GM19023 (cell line): ENCODE data around the gene TMEM272.

Experiments
- ATAC-seq: cut with Tn5 transposase; IDR thresholded peaks from one replicate; pipeline ENCODE4 v1.9.1; 2021; ENCODE audit warnings: mild to moderate bottlenecking, moderate library complexity; ENCODE audit not compliant: unreplicated experiment

The TMEM272 gene

GRCh38 chr13:51807041-51807440, 37.9 kb downstream of the TMEM272 start:
- ATAC-seq: no peak

DNA sequence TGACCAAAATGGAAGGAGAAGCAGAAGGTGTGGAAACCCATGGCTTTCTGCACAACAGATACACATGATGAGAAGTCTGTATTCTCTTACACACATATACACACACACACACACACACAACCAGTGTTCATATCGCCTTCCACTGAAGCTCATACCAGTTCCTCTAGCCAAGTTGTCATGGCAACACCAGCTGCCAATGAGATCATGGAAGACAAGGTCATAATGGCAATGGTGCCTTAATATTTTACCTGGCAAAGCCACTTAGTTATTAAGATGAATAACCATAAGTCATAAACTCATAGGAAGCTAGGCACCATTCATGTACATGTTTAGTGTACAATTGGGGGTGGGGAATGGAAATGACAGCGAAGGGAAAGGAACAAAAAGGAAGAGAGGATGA, 38.4 kb downstream of the TMEM272 start:
- no peak for ATAC-seq

DNA sequence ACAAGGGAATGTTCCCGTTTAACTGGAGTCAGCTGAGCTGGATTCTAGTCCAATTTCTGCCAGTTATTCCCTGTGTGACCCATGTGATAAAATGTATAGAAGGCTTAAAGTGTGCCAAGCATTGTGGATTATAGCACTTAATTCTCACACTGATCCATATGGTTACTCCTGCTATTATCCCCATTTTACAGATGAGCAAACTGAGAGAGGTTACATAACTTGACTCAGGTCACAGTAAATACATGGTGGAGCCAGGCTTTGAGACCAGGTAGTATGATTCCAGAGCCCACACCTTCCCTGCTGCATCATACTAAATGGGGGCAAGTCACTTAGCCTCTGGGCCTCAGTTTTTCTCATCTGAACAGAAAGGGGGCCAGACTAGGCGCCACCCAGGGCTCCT, 39.1 kb downstream of the TMEM272 start:
- ATAC-seq: no peak

GRCh38 chr13:51805313-51805712, 39.7 kb downstream of the TMEM272 start:
- no peak for ATAC-seq

DNA sequence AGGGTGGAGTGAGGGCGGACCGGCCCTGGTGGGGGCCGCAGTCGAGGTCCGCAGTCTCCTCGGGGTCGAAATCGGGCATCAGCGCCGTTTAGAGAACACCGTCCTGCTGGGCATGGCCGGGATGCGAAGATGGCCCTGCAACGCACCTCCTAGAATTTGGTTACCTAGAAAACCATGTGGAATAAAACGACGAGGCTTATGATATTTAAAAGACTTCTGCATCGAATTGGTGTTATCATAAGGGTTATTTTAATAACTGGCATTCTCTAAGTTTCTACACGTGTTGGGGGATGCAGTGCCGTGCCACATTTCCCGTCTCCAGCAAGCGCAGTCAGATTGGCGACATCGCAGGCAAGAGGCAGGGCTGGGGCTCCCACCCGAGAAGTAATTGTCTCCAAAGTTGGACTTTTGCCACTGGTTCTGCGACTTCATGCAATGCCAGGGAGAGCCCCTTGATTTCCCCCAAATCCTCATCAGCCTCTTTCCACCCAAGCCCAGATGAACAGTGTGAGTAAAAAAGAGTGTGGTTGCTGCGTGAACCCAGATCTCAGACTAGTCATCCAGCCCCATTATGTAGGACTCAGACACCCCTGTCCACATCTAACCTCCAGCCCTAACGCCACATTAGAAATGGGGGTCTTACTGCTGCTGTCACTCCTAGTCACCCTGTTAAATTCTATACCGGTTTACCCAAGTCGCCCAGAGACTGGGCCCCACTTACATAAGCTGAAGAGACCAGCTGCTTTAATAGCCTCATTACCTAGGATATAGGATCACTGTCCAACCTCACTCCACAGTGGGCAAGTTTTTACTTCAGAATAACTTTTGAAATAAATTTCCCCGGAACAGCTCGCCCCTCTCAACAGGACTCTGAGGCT, 40.4 kb downstream of the TMEM272 start:
- no peak for ATAC-seq

DNA sequence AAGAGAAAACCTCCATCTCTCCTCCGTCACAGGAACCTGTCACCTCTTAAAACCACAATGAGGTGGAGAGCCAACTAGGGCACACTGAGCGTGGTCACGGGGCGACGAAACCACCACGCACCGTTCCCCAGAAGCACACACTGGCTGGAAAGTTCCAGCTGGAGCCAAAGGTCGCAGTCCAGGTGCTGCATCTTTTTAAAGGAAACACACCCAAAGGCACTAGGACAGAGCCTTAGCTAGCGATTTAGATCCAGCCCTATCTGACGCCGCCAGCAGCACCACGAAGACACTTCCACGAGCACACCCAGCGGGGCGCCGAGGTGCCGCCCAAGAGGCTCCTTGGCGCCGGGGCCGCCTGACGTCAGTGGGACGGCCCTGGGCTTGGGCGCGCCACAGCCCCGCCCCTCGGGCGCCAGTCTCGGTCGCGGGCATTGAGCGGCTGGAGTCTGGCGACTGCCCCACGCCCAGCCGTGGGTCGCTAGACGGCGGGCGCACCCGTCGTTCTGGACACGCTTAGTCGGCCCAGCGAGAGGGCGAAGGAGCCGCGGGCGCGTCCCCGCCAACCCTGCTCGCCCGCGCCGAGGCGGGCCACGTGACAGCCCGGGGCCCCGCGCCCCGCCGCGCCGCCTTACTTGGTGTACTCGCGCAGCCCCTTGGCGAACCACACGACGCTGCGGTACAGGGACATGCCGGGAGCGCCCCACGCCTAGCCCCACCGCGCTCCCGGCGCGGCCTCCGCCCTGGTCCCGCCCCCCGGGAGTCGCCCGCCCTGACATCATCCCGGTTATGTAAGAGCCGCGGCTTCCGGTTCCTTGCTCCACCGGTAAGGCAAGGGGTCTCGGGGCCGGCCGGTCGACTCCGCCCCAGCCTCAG, 41.3 kb downstream of the TMEM272 start, which contains the start of gene DHRS12:
Gene DHRS12 (minus strand): TSS at position 742 of the 873 bp plus-strand sequence. CDS start 4,504 bp downstream, outside the sequence.
- peak; percentile 91 for ATAC-seq

DNA sequence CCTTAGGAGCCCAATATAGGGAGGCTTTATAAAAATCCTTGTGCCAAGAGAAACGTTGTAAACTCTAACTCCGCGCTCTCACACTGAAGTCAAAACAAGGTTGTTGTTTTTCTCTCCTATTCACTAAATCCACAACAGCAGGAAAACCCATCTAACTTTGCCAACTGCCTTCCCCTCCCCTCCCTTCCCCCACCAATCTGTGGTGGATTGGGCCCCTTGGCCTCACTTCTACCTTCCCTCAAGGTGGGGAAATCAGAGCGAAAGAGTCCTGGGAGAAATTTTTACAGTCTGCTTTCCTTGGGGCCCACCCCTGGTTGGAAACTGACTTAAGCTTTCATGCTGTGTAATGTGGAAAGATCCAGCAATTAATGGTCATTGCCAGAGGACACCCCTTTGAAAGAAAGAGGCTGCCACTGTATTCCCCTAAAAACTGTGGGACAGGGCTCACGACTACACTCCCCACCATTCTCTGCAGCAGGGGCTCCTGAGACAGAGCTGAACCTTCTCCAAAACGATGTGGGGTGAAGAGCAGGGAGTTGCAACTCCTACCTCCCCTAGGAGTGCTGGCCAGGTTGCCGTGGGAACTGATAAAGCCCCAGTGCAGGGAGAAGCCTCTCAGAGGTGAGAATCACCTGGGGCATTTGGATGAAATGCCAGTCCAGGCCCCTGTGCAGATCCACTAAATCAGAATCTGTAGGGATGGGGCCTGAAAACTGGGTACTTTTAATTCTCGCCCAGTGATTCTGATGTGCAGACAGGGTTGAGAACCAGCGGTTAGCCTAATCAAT, 42.2 kb downstream of the TMEM272 start:
- no peak for ATAC-seq

GRCh38 chr13:51801631-51802099, 43.3 kb downstream of the TMEM272 start:
- no peak for ATAC-seq

- no peak for ATAC-seq
These were observed 44.5 kb downstream of the TMEM272 start for GRCh38 chr13:51800486-51800885.

GRCh38 chr13:51799261-51799660, 45.7 kb downstream of the TMEM272 start:
- ATAC-seq: no peak

DNA sequence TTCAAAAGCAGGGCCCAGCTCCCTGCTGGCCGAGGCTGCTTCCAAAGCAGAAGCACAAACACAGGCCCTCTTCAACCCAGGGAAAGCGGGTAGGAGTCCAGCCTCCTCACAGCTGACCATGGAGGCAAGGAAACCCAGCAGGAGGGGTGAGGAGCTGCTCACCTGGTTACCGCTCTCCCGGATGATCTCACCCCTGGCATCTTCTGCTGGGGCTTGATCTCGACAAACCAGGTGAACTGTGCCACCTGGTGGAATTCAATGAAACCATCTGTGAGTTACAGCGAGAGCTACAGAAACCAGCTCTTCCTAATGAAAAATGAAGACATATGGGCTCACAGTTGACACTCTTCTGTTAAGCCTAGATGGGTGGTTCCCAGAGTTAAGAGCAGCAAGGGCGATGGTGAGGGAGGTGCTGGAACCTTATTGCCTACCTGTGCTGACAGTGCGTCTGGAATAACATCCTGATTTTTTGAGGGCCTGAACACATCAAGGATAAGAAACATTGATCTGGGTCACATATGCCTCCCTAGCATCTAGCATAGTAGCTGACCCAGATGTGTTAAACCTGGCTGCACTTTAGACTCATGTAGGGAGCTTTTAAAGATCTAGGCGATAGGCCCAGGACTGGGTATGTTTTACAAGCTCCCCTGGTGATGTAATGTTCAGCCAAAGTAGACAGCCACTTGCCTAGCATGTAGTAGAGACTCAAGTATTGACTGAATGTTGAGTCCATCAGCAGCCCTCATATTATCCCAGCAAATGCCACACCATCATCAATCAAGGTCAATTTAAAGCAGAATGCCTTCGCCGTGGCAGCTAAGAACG, 47.1 kb downstream of the TMEM272 start:
- ATAC-seq: peak; percentile 55

DNA sequence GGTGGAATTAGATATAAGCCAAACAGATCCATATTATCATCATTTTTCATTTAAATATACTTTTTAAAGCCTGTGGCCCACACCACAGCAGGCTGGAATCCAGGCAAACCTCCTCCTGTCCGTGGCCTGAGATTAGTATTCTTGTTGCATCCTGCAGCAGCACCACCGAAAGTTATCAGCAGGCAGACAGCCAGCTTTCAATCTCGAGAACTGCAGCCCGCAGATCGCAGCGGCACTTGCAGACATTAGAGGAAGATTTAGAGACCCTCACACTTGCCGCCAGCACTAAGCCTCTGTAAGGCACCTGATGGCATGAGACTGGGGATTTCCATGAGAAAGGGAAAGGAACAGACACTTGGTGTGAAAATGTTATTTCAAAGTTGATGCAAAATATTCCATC, 48.4 kb downstream of the TMEM272 start:
- ATAC-seq: no peak

DNA sequence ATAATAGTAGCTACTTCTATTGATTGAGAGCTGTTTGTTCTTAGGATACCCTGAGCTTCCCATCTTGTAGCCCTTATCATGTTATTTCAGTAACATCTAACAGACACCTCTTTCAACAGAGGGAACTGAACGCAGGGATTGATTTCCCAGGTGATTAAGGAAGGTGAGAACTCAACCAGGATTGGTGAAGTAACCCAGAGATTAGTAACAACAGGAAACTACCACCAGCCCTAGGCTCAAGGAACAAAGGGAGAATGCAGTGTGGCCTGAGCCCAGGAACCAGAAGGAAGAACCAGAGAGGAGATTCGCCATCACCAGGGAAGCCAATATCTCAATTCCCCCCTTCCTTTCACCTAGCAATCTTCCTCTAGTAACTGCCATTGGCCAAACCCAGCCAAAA, 49.6 kb downstream of the TMEM272 start:
- ATAC-seq: no peak

- no peak for ATAC-seq
These were observed 50.0 kb downstream of the TMEM272 start for GRCh38 chr13:51794964-51795363.

DNA sequence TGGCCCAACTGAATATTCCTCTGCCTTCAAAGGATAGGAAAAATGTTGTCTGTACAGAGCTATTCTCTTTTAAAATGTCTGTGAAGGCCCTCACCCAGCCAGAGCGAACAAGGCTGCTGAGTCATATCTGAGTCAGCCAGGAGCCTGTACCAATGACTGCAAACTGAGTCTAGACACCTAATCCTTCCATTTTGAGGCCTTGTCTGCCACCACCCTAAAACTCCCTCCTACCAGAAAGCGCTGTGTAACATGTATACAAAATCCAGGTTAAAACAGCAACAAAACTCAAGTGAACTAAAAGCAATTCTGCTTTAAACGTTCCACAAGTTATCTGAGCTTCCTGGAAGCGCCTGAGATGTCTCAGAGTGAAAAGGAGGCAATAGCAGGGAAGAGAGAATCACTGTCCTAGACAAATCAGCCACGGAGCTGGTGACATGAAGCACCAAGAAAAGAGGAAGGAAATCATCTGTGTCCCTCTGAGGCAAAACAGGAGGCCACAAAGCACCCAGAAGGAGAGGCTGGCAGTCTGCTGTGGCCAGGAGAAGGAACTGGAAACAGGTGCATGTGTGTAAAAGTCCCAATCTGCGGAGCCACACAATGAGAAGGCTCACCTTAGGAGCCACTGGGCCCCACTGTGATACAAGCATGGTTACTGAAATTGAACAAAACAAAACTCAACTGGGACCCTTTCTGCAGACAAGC, 51.3 kb downstream of the TMEM272 start:
- peak; percentile 65 for ATAC-seq

DNA sequence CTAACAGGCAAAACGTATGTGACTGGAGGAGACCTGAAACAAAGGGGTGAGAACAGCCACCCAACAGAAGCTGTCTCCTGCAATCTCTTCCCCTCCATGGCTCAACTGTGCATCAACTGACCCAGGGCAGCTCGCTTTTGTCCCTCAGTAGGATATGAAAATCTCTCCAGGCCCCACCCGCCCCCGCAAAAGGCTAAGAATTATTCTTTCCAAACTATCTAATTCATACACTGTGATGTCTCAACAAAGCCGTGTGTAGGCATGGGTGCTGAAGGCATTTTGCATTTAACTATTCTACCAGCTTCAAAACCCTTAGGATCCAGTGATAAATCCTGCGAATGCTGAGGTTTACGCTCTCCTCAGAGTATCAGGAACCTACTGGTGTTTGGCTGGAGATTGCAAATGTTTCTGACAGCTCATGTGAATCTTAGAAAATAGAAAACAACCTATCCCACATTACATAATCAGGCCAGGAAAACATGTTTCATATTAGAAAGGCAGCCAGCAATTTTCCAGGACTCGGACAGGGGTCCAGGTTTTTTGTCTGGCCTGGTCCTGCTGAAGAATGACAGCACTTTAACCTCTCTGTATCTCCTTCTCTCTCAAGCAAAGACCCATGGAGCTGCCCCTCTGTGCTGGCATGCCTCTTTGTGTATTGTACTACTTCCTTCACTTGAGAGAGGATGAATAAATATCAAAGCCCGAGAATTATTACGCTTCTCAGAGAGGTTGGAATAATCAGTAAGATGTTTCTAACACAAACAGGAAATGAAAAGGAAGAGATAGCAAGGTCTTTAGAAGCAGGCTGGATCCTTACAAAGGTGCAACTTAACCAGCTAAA, 58.3 kb downstream of the TMEM272 start:
- ATAC-seq: no peak

GRCh38 chr13:51785712-51786424, 59.1 kb downstream of the TMEM272 start:
- ATAC-seq: no peak

GRCh38 chr13:51784097-51784496, 60.9 kb downstream of the TMEM272 start:
- ATAC-seq: no peak
